ENCODE data around the gene CD83.

DNA sequence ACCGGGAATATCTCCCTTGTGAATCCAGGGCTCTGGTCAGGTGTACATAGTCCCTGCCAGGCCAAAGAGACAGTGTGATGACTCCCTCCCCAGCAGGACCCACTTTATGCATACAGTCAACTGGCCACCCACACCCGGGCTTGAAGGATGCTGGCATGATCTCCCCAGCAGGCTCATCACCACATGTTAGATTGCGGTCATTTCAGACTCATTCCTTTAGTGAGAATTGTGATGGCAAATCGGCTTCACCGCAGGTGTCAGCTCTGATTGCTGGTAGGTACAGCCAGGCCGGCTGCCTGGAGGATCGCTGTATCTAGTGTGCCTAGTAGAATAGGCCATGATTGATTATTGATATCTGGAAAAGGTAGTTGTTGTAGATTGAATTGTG, 24.5 kb downstream of the CD83 start:
- TF ChIP-seq, protein P1, sequence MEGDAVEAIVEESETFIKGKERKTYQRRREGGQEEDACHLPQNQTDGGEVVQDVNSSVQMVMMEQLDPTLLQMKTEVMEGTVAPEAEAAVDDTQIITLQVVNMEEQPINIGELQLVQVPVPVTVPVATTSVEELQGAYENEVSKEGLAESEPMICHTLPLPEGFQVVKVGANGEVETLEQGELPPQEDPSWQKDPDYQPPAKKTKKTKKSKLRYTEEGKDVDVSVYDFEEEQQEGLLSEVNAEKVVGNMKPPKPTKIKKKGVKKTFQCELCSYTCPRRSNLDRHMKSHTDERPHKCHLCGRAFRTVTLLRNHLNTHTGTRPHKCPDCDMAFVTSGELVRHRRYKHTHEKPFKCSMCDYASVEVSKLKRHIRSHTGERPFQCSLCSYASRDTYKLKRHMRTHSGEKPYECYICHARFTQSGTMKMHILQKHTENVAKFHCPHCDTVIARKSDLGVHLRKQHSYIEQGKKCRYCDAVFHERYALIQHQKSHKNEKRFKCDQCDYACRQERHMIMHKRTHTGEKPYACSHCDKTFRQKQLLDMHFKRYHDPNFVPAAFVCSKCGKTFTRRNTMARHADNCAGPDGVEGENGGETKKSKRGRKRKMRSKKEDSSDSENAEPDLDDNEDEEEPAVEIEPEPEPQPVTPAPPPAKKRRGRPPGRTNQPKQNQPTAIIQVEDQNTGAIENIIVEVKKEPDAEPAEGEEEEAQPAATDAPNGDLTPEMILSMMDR (IDR thresholded peaks at IDR 0.05) = no peak
- TF ChIP-seq ZFX (IDR thresholded peaks at IDR 0.05; ENCODE audit: borderline replicate concordance) = no peak

All from 22Rv1 (cell line).